NOMO-1 (cell line): ENCODE results near the gene RUBCN.
"Not testable (repeated sequence)": the region's sequence is repeated elsewhere in the genome, so short reads cannot be mapped to it uniquely, and the experiment has no call there.

Experiments
- DNase-seq, 2 experiments: peaks; one replicate each; lab custom pipeline; 2025; ENCODE audit not compliant: unreplicated experiment in 2 of 2; lab: John Stamatoyannopoulos, UW

The RUBCN gene

DNA sequence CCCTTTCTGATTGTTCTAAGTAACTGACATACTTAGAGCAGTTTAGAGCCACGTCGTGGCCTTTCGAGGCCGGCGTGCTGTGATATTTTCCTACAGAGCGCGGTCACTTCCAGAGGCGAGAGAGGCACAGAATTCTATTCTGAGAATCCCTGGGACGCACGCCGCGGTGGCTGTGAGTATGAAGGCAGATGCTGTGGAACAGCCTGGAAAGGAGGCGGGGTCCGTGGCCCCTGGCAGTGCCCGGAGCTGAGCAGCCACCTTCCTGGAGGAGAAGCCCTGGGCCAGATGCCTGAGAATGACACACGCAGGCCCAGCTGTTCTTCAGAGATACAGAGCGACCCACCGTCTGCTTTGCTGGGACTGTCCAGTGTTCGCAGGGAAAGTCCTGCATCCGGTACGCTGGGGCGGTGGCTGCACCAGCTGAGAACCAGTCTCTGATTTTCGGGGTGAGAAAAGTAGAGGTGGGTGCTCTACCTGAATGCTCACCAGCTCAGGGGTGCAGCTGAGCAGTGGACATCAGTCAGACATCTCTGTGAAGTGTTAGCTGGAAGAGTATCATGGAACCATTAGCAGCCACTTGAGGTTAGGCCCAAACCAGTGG lies 75.4 kb downstream of the RUBCN start:
- DNase-seq: not testable (repeated sequence)

DNA sequence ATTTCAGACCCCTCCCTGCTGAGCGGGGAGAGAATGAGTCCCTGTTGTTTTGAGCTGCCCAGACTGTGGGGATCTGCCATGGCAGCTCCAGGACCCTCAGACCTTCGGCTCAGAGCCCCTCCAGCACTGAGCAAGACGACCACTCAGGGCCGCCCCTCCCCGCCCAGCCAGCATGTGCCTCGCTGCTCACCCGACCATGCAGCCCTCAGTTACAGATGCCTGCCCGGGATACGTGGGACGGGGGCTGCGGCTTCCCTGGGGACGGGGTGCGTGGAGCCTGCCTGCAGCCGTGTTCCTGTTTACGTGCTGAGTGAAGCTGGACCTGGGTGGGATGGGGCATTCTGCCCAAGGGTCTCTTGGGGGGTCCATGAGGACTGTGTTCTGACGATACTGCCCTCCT lies 77.0 kb downstream of the RUBCN start:
- DNase-seq: not testable (repeated sequence)

DNA sequence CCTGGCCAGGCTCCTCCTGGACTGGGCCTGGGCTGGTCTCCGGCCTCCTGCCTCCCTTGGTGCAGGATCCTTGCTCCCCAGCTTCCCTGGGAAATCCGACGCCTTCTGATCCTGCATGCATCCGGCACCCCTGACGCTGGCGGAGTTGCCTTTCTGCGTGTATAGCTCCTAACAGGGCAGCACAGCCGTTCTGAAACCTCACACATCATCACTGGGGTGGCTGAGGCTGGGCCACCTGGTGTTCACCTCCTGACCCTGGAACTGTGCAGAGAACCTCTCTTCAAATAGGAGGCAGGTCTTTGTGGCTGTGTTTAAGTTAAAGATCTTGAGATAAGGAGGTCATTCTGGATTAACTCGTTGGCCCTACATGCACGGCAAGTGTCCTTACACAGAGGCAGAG lies 77.6 kb downstream of the RUBCN start:
- not testable (repeated sequence) for DNase-seq

DNA sequence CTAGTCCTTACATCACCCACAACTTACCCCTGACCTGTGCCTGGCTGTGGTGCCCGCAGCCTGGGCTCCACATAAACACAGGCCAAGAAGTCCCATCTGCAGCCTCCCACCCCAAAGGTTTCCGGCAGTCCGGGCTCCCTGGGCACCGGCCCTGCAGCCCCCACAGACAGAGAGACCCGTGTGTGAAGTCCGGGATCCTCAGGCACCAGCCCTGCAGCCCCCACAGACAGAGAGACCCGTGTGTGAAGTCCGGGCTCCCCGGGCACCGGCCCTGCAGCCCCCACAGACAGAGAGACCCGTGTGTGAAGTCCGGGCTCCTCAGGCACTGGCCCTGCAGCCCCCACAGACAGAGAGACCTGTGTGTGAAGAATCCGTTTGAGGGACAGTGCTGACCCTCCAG lies 78.0 kb downstream of the RUBCN start:
- not testable (repeated sequence) for DNase-seq

DNA sequence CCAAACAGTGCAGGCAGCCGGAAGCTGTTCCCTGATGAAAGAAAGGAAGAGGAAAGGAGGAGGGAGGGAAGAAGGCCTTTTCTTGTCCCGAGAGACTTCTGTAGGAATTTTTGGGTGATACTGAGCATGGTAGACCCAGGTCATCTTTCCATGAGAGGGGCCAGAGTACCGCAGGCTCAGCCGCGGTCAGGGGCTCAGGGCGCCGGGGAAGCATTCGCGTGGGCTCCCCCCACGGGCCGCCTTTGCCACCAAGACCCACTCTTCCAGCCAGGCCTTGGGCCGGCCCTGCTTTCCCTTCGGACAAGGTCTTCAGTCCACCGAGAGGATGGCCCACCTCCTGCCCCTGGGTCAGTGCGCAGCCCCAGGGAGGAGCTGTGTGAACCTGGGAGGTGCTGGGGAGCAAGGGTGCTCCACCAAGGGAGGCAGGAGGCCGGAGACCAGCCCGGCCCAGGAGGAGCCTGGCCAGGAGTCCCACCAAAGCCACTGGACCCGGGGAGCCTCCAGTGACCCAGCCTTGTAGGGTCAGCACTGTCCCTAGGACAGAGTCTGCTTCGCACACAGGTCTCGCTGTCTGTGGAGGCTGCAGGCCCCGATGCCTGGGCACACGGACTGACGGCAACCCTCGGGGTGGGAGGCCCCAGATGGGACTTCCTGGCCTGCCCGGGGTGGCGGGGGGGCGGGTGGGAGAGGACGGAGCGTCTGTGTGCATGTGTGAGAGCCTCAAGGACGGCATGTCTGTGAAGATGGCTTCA lies 79.0 kb downstream of the RUBCN start:
- not testable (repeated sequence) for DNase-seq

DNA sequence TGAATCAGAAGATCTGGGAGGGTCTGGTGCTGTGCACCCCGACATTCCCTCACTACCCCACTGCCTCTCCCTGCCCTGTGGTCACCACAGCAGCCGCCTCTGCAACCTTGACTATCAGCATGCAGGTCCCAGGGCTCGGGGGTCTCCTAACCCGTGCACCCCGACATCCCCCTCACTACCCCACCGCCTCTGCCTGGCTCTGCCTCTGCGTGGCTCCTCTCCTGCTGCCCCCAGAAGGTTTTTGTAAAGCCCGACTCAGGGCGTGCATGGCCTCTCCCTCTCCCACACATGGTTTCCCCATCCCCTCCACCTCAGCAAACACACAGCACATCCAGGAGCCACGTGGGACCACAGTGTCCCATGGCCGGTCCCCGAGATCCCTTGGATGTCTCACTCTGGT lies 79.7 kb downstream of the RUBCN start:
- not testable (repeated sequence) for DNase-seq

DNA sequence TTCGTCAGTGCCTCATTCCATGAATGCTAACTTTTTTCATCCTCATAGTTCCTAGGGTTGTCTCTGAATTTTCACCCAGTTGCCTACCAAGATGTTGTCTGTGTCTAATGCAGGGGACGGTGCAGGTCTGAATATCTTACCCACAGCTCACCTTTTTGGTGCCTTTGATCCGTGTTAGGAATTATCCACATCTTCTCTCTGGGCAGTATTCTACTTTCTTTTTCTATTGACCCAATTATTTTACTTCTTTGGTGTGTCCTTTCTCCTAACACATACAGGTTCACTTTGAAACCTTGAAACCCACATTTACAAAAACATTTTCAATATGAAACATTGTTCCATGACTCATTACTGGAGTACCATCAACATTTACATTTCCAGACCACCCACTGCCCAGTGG lies 80.6 kb downstream of the RUBCN start:
- not testable (repeated sequence) for DNase-seq

DNA sequence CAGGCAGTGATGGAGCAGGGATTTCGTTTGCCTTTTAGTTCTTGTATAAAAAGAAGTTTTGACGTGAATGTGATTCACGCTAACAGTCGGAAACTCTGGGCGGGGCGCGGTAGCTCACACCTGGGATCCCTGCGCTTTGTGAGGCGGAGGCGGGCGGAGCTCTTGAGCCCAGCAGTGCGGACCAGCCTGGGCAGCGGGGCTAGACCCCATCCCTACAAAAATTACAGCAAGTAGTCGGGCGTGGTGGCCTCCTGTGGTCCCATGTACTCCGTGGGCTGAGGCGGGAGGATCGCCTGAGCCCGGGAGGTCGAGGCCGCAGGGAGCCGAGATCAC lies 81.7 kb downstream of the RUBCN start:
- not testable (repeated sequence) for DNase-seq

DNA sequence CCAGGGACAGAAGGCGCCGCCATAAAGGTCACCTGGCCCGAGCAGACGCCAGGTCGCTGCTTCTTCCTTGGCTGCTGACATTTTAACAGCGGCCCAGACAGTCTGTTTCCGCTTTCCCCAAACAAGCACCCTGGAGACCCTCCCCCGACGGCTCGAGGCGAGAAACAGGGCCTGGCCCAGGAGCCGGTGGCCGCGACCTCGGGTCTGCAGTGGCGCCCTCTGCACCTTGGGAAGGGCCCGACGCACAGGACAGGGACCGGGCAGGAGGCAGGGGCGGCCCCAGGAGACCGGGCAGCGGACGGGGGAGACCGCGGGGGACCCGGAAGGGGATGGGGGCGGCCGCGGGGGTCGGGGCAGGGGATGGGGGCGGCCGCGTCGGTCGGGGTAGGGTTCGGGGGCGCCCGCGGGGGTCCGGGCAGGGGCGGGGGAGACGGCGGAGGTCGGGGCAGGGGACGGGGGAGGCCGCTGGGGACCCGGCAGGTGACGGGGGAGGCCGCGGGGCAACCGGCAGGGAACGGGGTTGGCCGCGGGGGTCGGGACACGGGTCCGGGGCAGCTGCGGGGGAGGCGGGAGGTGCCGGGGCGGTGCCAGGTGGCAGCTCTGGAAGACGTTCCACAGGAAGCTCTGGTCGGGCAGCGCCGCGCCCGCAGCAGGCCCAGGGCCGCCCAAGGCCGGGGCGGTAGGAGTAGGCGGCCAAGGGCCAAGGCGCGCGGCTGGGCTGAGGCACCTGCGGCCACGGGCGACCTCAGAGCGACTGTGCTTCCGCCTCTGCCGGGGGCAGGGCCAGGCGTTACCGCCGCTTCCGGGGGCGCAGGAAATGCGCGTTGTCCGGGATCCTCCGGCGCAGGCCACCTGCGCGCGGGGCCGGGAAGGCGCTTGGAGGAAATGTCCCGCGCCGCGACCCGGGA lies 82.4 kb downstream of the RUBCN start:
- DNase-seq: not testable (repeated sequence)

DNA sequence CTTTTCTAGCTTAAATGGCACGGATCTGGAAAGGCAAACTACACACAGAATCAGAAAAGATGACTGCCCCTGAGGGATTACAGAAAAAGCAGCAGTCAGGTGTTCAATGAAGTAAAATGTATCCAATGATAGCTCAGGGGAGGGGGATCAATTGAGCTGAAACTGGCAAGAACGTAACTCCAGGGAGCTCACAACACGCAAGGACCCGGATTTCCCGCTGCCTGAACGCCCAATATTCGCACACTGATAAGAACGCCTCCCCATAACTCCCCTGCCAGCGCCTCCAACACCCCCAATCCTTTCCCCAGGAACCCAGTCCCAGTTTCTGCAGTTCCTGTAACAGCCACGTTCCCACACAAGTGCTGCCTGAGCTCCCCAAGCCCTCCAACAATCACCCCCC lies 83.8 kb downstream of the RUBCN start:
- not testable (repeated sequence) for DNase-seq

DNA sequence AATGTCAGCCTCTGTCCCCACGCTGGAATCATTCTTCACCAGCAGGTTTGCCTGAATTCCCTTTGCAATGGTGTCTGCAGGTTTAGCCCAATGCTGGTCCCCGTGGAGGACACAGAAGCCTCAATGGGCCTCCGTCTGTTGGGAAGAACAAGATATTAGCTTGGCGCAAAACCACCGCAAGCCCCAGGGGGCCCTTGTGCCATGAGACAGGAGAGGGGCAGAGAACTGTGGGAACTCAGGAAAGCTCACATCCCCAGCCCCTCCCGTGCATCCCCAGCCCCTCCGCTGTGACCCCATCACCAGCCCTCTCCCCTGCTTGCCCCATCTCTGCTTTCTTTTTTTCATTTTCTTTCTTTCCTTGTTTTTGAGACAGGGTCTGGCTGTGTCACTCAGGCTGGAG lies 89.1 kb downstream of the RUBCN start:
- not testable (repeated sequence) for DNase-seq

DNA sequence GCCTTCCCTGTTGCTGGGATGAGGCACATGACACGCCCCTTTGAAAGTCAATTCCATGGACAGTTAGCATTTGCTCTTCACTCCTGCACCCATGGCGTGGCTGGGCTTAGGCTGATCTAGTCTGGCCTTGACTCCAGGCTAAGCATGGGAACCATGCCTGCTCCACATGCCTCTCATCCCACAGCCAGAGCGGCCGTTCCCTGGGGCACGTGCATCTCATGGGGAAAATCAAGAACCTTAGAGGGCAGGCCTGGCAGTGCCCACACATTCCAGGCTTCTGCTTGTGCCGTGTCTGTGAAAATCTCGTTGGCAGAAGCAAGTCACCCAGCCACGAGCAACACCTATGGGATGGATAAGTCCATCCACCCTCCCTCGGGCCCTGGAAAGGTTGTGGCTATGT lies 89.5 kb downstream of the RUBCN start:
- DNase-seq: not testable (repeated sequence)

DNA sequence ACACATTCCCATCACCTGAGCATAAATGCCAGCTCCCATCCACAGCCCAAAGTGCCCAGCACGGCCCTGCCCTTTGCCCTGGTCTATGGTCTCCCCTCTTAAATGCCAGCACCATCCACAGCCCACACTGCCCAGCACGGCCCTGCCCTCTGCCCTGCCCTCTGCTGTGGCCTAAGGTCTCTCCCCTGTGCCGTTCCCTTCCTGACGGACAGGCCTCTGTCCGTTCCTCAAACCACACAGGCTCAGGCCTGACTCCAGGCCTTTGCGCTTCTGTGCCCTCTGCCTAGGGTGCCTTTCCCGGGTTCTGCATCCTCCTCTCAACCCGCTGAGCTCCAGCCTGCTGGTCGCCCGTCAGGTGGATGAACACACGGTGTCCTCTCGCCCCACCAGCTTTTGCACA lies 90.4 kb downstream of the RUBCN start:
- not testable (repeated sequence) for DNase-seq

DNA sequence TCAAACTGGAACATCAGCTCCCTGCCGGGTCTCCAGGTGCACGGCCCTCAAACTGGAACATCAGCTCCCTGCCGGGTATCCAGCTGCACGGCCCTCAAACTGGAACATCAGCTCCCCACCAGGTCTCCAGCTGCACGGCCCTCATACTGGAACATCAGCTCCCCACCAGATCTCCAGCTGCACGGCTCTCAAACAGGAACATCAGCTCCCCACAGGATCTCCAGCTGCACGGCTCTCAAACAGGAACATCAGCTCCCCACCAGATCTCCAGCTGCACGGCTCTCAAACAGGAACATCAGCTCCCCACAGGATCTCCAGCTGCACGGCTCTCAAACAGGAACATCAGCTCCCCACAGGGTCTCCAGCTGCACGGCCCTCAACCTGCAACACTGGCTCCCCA lies 99.1 kb downstream of the RUBCN start:
- not testable (repeated sequence) for DNase-seq

DNA sequence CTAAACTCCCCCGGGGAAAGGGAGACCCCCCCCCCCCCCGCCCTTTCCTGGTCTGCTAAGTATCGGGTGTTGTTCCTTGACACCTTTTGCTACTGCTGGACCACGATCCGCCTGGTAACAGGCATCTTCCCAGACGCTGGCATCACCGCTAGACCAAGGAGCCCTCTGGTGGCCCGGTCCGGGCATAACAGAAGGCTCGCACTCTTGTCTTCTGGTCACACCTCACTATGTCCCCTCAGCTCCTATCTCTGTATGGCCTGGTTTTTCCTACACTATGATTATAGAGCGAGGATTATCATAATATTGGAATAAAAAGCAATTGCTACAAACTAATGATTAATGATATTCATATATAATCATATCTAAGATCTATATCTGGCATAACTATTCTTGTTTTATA lies 104.7 kb downstream of the RUBCN start:
- not testable (repeated sequence) for DNase-seq

DNA sequence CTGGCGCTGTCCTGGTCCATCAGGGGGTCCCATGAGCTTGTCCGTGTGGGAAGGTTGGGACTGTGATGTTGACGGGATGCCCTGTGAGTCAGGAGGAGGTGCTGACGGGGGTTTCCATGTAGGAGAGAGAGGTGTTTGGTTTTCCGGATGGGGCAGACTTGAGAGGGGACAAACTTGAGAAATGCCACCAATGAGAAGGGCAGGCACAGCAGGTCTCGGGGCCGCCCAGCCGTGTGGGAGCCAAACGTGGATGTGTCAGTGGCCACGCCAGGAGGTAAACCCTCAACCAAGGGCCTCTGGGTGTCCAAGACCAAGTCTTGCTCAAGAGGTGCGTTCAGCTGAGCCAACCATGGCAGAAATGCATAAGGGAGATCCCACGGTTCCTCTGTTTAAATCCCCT lies 105.9 kb downstream of the RUBCN start:
- DNase-seq: not testable (repeated sequence)

DNA sequence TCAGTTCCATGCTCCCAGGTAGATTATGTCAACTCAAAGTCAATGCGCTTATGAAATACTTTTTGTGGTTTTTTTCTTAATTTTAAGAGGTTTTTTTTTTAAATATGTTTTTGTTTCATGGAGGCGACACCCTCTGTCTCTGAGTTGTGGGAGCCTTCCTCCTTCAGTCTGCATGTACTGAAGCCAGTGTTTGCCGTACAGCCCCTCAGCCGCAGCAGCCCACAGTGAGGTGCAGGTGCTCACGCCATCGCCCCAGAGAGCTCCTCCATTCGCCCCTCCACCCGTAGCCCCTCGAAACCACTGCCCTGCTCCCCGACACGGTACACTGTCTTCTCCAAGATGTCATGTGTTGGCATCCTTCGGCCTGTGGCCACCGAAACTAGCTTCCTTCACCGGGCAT lies 107.4 kb downstream of the RUBCN start:
- not testable (repeated sequence) for DNase-seq

DNA sequence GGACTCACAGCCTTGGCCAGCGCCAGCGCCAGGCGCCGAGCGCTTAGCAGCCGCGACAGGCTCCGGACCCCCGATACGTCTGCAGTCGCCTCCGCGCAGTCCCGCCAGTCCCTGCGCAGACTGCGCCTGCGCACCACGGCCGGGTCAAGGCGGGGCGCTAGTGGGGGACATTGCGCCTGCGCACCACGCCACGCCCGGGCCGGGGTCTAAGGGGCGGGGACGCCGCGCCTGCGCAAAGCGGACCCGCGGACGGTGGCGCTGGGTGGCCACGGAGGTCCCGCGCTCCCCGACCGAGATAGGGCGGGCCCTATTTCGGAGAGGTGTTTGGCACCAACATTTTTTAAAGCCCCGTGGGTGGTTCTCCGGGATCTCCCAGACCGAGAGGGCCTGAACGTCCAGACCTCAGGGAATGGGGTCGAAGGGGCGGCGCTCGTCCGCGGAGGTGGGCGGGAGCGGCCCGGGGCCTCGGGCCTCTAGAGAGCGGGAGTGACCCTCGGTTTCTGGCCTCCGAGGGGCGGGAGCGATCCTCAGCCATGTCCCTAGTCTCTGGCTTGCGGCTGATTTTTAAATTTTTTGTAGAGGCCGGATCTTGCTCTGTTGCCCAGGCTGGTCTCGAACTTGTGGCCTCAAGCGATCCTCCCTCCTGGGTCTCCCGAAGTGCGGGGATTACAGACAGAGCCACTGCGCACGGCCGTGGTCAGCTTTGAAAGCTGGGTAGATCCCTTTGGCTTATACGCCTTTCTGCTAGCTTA lies 108.8 kb downstream of the RUBCN start:
- DNase-seq: not testable (repeated sequence)

DNA sequence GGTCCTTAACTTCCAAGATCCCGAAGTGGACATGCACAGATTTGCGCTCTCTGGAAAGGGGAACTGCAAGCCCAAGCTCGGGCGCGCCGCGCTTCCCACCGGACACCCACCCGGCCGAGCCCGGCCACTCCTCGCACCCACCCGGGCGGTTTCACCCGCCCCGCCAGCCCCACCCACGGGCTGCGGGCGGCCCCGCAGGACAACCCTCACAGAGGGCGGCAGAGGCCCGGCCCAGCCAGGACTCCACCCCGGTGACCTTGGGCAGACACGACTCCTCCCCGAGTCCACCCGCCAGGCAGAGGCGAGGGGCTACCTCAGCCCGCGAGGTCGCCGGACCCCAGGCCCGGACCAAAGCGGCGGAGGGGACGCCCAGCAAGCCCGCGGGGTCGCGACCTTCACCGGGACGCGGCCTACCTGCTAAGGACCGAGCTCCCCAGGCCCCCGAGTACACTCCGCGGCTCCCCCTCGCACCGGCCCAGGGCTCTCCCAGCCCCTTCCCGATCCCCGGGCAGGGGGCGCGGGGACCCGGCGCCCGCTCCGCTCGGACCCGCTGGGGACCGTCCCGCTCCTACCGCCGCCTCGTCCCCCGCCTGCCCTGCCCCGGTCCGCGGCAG lies 109.4 kb downstream of the RUBCN start:
- not testable (repeated sequence) for DNase-seq

DNA sequence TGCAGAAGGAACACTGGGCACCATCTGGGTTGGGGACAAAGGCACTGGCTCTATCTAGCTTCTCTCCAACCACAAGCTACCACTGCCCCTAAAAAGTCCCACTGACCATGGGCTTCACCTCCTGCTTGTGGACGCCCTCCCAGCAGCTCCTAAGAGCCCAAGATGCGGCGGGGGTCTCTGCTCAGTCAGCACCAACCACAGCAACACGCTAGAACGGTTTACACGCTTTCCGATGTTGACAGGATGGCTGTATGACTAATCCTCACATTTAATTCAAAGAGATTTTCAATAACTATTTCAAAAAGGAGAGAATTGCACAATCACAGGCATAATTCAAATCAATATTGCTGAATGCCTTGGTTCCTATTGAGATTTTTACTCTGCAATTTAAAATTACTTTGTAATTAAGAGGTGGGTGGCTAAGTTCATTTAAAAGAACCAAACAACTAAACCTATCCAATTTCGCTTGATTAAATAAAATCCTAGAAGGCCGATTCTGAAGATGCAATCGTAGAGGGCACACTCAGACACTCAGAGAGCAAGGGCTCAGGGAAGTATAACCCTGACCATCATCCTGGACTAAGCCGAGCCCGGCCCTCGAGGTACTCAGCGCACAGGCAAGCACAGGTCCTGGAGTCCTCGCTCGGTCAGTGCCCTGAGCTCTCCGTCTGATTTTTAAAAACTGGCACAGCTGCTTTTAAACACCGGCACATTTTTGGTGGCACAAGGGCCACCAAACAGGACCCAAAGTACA lies 110.1 kb downstream of the RUBCN start:
- not testable (repeated sequence) for DNase-seq
